ENCODE measurements around the gene TYMS.

The TYMS gene

GRCh38 chr18:644395-645004 is 13.0 kb upstream of the TYMS start:
- no peak for DNase-seq (ENCODE audit: low read depth, low spot score)

- DNase-seq (ENCODE audit: low read depth, low spot score), result no peak
Observed at GRCh38 chr18:647304-647703, 10.1 kb upstream of the TYMS start.

- no peak for DNase-seq (ENCODE audit: low read depth, low spot score)
Observed at GRCh38 chr18:649341-649740, 8.1 kb upstream of the TYMS start.

- no peak for DNase-seq (ENCODE audit: low read depth, low spot score)
Observed at GRCh38 chr18:650428-650858, 7.0 kb upstream of the TYMS start.

- DNase-seq (ENCODE audit: low read depth, low spot score), result no peak
Observed at GRCh38 chr18:652131-652530, 5.3 kb upstream of the TYMS start.

- no peak for DNase-seq (ENCODE audit: low read depth, low spot score)
Observed at GRCh38 chr18:653512-653911, 3.9 kb upstream of the TYMS start.

- no peak for DNase-seq (ENCODE audit: low read depth, low spot score)
Observed at GRCh38 chr18:654601-655000, 2.9 kb upstream of the TYMS start.

- no peak for DNase-seq (ENCODE audit: low read depth, low spot score)
Observed at GRCh38 chr18:655445-655844, 2.0 kb upstream of the TYMS start.

- peak; percentile 73 for DNase-seq (ENCODE audit: low read depth, low spot score)
Observed at GRCh38 chr18:658001-658946, 821 bp downstream of the TYMS start.

GRCh38 chr18:658947-659533 is 1.6 kb downstream of the TYMS start:
- DNase-seq (ENCODE audit: low read depth, low spot score), result no peak

GRCh38 chr18:659597-659996 is 2.1 kb downstream of the TYMS start:
- DNase-seq (ENCODE audit: low read depth, low spot score), result no peak

- DNase-seq (ENCODE audit: low read depth, low spot score), result no peak
Observed at GRCh38 chr18:662197-662596, 4.7 kb downstream of the TYMS start.

GRCh38 chr18:666177-666576 is 8.7 kb downstream of the TYMS start:
- no peak for DNase-seq (ENCODE audit: low read depth, low spot score)

GRCh38 chr18:666628-667027 is 9.2 kb downstream of the TYMS start:
- DNase-seq (ENCODE audit: low read depth, low spot score), result no peak

- DNase-seq (ENCODE audit: low read depth, low spot score), result no peak
Observed at GRCh38 chr18:668260-668659, 10.8 kb downstream of the TYMS start.

GRCh38 chr18:669077-669476 is 11.6 kb downstream of the TYMS start:
- no peak for DNase-seq (ENCODE audit: low read depth, low spot score)

- no peak for DNase-seq (ENCODE audit: low read depth, low spot score)
Observed at GRCh38 chr18:670522-670921, 13.1 kb downstream of the TYMS start.

GRCh38 chr18:671405-671804 is 14.0 kb downstream of the TYMS start:
- no peak for DNase-seq (ENCODE audit: low read depth, low spot score)

- no peak for DNase-seq (ENCODE audit: low read depth, low spot score)
Observed at GRCh38 chr18:673317-673716, 15.9 kb downstream of the TYMS start.

- no peak for DNase-seq (ENCODE audit: low read depth, low spot score)
Observed at GRCh38 chr18:673769-674168, 16.3 kb downstream of the TYMS start.

GRCh38 chr18:675307-675706 is 17.9 kb downstream of the TYMS start:
- DNase-seq (ENCODE audit: low read depth, low spot score), result no peak

GRCh38 chr18:676069-676468 is 18.6 kb downstream of the TYMS start:
- no peak for DNase-seq (ENCODE audit: low read depth, low spot score)

- DNase-seq (ENCODE audit: low read depth, low spot score), result no peak
Observed at GRCh38 chr18:676736-677135, 19.3 kb downstream of the TYMS start.
